GM18873 (cell line): ENCODE measurements around the gene ARHGAP29.

Source experiments
- ATAC-seq: cut with Tn5 transposase; IDR thresholded peaks from one replicate; pipeline ENCODE4 v1.9.1; 2021; ENCODE audit warnings: mild to moderate bottlenecking, moderate library complexity, moderate number of reproducible peaks; ENCODE audit not compliant: unreplicated experiment, low FRiP score

Gene ARHGAP29

DNA sequence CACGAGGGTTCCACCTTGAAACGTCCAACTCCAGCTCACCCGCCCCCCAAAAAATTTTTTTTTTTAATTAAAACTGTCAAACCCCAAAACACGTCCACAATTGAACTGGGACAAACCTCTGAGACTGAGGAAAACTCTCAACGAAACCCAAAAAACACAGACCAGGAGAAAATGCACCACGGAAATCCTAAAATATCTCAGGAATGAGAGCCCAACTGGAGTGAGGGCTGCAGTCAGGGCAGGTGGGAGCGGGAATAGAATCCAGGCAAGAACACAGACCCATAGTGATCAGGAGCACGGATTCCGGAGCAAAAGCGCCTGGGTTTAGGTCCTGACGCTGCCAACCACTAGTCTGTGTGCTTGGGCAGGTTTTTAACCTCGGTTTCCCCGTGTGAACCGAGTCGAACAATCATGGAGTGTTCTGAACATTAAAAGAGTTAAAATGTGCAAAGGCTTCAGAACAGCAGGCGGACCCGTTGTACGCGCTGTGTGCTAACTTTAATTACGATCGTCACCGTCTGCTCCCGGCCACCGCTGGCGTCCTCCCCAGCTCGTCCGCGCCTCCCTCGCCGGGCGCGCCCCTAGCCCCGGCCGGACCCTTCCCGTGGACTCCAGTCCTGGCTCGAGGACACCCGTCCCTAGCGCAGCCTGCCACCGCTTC lies 624 bp downstream of the ARHGAP29 start:
- no peak for ATAC-seq

- ATAC-seq: no peak
Observed at GRCh38 chr1:94236013-94236491, 1.3 kb downstream of the ARHGAP29 start.

- ATAC-seq: no peak
Observed at GRCh38 chr1:94235189-94236012, 2.0 kb downstream of the ARHGAP29 start.

GRCh38 chr1:94234615-94235014 lies 2.8 kb downstream of the ARHGAP29 start:
- no peak for ATAC-seq

GRCh38 chr1:94231746-94232145 lies 5.6 kb downstream of the ARHGAP29 start:
- no peak for ATAC-seq

- ATAC-seq: no peak
Observed at GRCh38 chr1:94230920-94231319, 6.5 kb downstream of the ARHGAP29 start.

DNA sequence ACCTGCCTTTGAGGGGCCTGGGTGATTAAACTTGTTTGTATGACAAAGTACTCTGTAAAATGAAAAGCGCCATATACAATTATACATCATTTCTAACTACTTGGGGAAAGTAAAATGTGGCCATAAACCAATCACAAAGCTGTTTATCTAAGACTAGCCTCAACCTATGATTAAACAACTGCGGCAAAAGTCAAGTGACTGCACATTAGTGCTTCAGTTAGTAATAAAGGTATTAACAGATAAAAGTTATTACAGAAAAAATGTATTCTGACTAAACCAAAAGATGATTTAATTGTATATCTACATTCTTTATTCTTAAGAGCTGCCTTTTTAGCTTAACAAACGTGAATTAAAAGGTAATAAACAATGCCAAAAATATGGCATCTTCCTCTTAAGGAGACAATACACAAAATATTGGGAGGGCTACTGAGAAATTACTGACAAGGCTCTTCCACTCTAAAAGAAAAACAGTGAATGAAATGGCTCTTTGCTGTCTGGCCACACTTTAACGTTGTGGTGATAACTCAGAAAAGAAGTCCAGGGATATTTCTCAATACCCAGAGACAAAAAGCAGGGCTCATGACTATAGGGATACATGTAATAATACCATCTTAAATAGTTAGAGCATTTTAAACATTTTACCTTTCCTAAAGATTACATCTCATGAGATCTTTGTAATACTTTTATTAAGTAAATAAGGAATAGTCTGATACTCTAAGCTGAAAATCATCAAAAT lies 8.6 kb downstream of the ARHGAP29 start:
- ATAC-seq: no peak

DNA sequence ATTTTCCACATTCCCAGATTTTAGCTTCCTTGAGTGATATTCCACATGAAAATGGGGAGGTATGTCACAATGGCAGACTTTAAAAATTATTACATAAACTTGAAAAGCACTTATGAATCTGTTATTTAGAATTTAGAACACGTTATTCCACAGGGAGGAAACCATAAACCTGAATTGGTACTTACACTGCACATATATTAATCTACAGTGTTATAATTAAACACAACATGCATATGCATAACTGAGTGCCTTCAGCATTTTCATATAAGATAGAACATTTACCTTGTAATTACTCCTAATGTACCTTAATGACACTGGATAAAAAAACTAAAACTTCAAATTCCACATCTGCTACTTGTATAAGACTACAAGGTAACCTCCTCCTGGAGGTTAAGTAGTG lies 9.8 kb downstream of the ARHGAP29 start:
- no peak for ATAC-seq

GRCh38 chr1:94225845-94226244 lies 11.5 kb downstream of the ARHGAP29 start:
- no peak for ATAC-seq

DNA sequence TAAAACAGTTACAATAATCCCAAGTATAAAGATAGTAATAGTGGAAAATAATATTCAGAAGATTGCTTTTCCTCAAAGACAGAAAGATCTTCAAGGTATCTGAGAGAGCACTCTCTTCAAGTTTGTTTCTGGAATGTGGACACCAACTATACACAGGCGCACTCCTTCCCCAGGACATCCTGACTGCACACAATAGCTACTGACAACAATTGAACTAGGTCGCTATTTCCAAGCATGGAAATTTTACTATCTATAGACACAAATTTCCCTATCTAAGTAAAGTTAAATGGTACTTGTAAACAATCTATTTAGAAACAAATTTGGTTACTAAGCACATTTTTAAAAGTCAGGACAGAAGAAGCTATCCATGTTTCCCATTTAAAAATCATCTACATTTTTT lies 19.1 kb downstream of the ARHGAP29 start:
- no peak for ATAC-seq

- no peak for ATAC-seq
Observed at GRCh38 chr1:94215955-94216354, 21.4 kb downstream of the ARHGAP29 start.

DNA sequence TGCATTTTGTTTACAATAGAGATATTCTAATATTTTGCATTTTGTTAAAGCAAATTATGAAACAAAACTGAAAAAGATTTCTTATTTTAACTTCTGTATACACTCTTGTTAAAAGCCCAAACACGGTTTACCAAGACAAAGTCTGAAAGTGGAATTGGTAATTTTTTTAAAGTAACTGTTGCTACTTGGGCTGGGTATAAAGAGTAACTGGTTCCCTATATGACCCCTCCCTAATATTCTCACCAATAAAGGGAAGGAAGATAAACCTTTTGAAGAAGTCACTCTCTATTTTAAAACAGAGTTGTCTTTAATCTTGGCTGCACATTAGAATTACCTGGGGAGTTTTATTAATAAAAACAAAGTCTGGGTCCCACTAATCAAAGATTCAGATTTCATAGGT lies 27.4 kb downstream of the ARHGAP29 start:
- no peak for ATAC-seq

DNA sequence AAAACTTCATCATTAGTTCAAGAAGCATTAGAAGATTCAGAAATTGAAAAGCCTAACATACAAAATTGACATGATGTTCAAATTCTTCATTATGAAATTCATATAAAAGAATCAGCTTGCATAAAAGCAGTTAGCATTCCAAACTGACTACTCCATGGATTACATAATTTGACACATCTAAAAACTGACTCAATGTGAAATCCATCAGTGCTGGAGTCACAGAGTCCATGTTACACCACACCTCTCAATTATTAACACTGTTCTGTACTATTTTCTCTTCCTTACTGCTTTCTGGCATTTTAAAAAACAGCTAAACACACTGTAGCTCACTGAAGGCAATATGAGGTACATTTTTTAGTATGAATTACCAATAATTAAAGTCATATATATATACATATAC lies 28.0 kb downstream of the ARHGAP29 start:
- no peak for ATAC-seq

GRCh38 chr1:94207695-94208094 lies 29.7 kb downstream of the ARHGAP29 start:
- ATAC-seq: no peak

GRCh38 chr1:94205639-94206038 lies 31.7 kb downstream of the ARHGAP29 start:
- ATAC-seq: no peak

DNA sequence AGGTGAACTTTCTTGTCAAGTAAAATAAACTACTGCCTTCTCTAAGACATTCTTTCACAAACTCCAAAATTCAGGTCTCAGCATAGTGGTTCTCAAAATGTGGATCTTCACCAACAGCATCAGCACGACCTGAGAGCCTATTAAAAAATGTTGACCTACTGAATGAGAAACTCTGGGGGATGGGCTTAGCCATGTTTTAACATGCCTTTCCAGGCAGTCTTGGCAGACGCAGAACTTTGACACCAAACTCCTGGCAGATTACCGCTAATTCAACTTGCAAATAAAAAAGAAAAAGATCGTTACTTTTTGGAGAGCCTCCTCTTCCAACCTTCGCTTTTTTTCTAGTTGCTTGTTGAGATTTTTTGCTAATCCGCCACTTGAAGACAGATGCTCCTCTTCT lies 35.1 kb downstream of the ARHGAP29 start:
- ATAC-seq: no peak

DNA sequence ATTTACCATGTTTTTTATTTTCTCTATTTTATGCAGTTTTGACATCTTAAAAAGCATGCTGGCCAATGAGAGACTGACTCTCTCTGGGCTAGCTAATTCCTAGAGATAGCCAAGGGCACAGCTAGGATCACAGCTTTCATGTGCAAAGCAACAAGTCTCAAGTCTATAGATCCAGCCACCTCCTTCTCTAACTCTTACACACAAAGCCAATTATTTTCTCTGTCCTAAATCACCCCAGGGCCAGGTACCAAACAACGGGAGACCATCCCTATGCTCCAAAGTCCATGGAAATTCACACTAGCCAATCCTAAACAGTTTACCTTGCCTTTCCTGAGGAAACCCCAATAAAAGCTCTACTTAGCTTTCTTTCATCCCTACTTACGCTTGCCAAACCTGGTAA lies 38.0 kb downstream of the ARHGAP29 start:
- ATAC-seq: no peak

- ATAC-seq: no peak
Observed at GRCh38 chr1:94194079-94194865, 43.1 kb downstream of the ARHGAP29 start.

DNA sequence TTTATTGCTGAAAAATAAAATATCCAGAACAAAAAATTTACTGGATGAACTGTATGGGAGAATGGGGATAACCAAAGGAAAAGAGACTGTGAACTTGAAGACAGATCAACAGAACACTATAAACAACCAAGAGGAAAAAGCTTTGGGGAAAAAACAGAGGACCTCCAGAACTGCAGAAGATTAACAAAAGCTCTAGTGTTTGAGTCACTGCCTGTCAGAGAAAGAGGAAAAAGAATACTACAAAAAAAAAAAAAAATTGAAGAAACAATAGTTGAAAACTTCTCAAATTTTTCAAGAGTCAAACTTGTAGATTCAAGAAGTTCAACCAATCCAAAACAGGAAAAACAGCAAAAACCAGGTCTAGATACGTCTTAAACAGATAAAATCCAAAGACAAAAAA lies 44.3 kb downstream of the ARHGAP29 start:
- no peak for ATAC-seq

GRCh38 chr1:94191216-94191615 lies 46.2 kb downstream of the ARHGAP29 start:
- ATAC-seq: no peak
